Subcutaneous adipose tissue (tissue), 4 donors: Measurements from ENCODE around the gene ABCA9. TPM values are rescaled to one million over a fixed set of nuclear protein-coding genes. Genes with fewer than 3 reads are reported as not detected.

Experiments
- CTCF ChIP-seq: fragments of 450-650 bp; IDR thresholded peaks from one replicate; pipeline ENCODE4 v1.5.1; 2016; ENCODE audit warnings: low read depth, mild to moderate bottlenecking, control low read depth, antibody characterized with exemption, moderate library complexity
- total RNA-seq, 4 donors: library from RNA; depleted of rRNA; stranded (reverse); fragments of >200 nt; gene quantifications; one replicate each; pipeline ENCODE4 v1.1.0, GENCODE V29; 2016

The ABCA9 gene
- total RNA-seq = 100 to 1,000 TPM in 2 of 4 donors, 10 to 100 TPM in 2; 85.8 to 124 (median 98.8) TPM

- TF ChIP-seq CTCF = no peak
Observed at GRCh38 chr17:69060822-69061221, at the start of gene ABCA9. TSS of gene ABCA9 (minus strand) at chr17:69060927. CDS start at chr17:69051126, 9,801 bp downstream.

GRCh38 chr17:69105907-69106730 is 45.4 kb upstream of the ABCA9 start:
- TF ChIP-seq CTCF = no peak

GRCh38 chr17:69103557-69104233 is 43.0 kb upstream of the ABCA9 start:
- no peak for TF ChIP-seq CTCF

- TF ChIP-seq CTCF = no peak
Observed at GRCh38 chr17:69098625-69099024, 37.9 kb upstream of the ABCA9 start.

GRCh38 chr17:69096541-69096940 is 35.8 kb upstream of the ABCA9 start:
- TF ChIP-seq CTCF = no peak

GRCh38 chr17:69093995-69094394 is 33.3 kb upstream of the ABCA9 start:
- no peak for TF ChIP-seq CTCF

- TF ChIP-seq CTCF = no peak
Observed at GRCh38 chr17:69093279-69093789, 32.6 kb upstream of the ABCA9 start.
